HG02678 (cell line): ENCODE measurements around the gene IMMT.

ENCODE experiments used
- ATAC-seq: cut with Tn5 transposase; IDR thresholded peaks from one replicate; pipeline ENCODE4 v1.9.1; 2021; ENCODE audit warnings: mild to moderate bottlenecking, moderate library complexity; ENCODE audit not compliant: unreplicated experiment

Gene IMMT

GRCh38 chr2:86143926-86144685, 51.2 kb downstream of the IMMT start:
- no peak for ATAC-seq

GRCh38 chr2:86143307-86143706, 52.0 kb downstream of the IMMT start:
- ATAC-seq: no peak

- no peak for ATAC-seq
Observed at GRCh38 chr2:86142436-86143257, 52.6 kb downstream of the IMMT start.

GRCh38 chr2:86140969-86141392, 54.3 kb downstream of the IMMT start:
- ATAC-seq: no peak

- no peak for ATAC-seq
Observed at GRCh38 chr2:86139981-86140380, 55.3 kb downstream of the IMMT start.

GRCh38 chr2:86138736-86139625, 56.3 kb downstream of the IMMT start:
- no peak for ATAC-seq

- no peak for ATAC-seq
Observed at GRCh38 chr2:86136141-86136540, 59.1 kb downstream of the IMMT start.

GRCh38 chr2:86135653-86136052, 59.6 kb downstream of the IMMT start:
- ATAC-seq: no peak

- ATAC-seq: no peak
Observed at GRCh38 chr2:86134709-86135108, 60.6 kb downstream of the IMMT start.

GRCh38 chr2:86124683-86125082, 70.6 kb downstream of the IMMT start:
- ATAC-seq: no peak

- no peak for ATAC-seq
Observed at GRCh38 chr2:86123328-86123925, 71.8 kb downstream of the IMMT start.

GRCh38 chr2:86118130-86118529, 77.1 kb downstream of the IMMT start:
- no peak for ATAC-seq

GRCh38 chr2:86107031-86107430, 88.2 kb downstream of the IMMT start:
- no peak for ATAC-seq

- peak; percentile 90 for ATAC-seq
Observed at GRCh38 chr2:86105969-86106945, 89.0 kb downstream of the IMMT start, which contains the start of gene PTCD3. Gene PTCD3 (plus strand): TSS chr2:86106235. CDS start chr2:86106248, 13 bp downstream.

GRCh38 chr2:86105252-86105968, 89.9 kb downstream of the IMMT start, which contains the start of gene POLR1A:
Gene POLR1A (minus strand): TSS chr2:86105886. CDS start chr2:86105776, 110 bp downstream.
- peak; percentile 77 for ATAC-seq

GRCh38 chr2:86102157-86102556, 93.1 kb downstream of the IMMT start:
- no peak for ATAC-seq

GRCh38 chr2:86097913-86098312, 97.3 kb downstream of the IMMT start:
- no peak for ATAC-seq

- no peak for ATAC-seq
Observed at GRCh38 chr2:86097114-86097896, 98.0 kb downstream of the IMMT start.
